Measurements from ENCODE around the gene FBXO2. TPM values are rescaled to one million over a fixed set of nuclear protein-coding genes. Genes with fewer than 3 reads are reported as not detected.
A peak's percentile ranks its signal among the peaks of the same experiment; 100 is the strongest.
"Not testable (repeated sequence)": the region's sequence is repeated elsewhere in the genome, so short reads cannot be mapped to it uniquely, and the experiment has no call there.

The FBXO2 gene
- total RNA-seq, 1 donor from 2014 or later = 1.0 TPM

GRCh38 chr1:11642418-11643017 lies 11.7 kb downstream of the FBXO2 start:
- peak; percentile 91 for DNase-seq
- H3K9me3 Mint-ChIP-seq; H3K4me3 Mint-ChIP-seq; H3K4me1 Mint-ChIP-seq; H3K36me3 Mint-ChIP-seq (ENCODE audit: low read depth); H3K27ac Mint-ChIP-seq: not testable (repeated sequence)
- H3K27me3 Mint-ChIP-seq = peaks cover 17% of the 10 kb centered on the region
- intact Hi-C loops (cut with micrococcal nuclease) = loop anchor here (1.0 to 5.0 kb wide), 3 partner anchors 164 to 401 kb away; no protein-coding TSS in a partner anchor

GRCh38 chr1:11641776-11642305 lies 12.4 kb downstream of the FBXO2 start:
- peaks cover 2% of the 10 kb centered on the region for H3K4me1 Mint-ChIP-seq
- H3K4me3 Mint-ChIP-seq = no peak overlapping the region
- H3K27me3 Mint-ChIP-seq = peaks cover 17% of the 10 kb centered on the region
- no peaks in the 10 kb centered on the region for H3K36me3 Mint-ChIP-seq (ENCODE audit: low read depth)
- H3K9me3 Mint-ChIP-seq = no peaks in the 10 kb centered on the region
- H3K27ac Mint-ChIP-seq = no peak overlapping the region
- DNase-seq = no peak
- intact Hi-C loops (cut with micrococcal nuclease) = loop anchor here (1.0 to 5.0 kb wide), 3 partner anchors 164 to 401 kb away; no protein-coding TSS in a partner anchor

- intact Hi-C loops (cut with micrococcal nuclease) = loop anchor here (5.0 kb wide), 1 partner anchor 319 kb away; no protein-coding TSS in a partner anchor
- Mint-ChIP-seq H3K36me3 (ENCODE audit: low read depth) (no peaks in the 10 kb centered on the region), H3K9me3 (no peaks in the 10 kb centered on the region), H3K27me3 (peaks cover 13% of the 10 kb centered on the region), H3K27ac (no peak overlapping the region), H3K4me3 (no peak overlapping the region), H3K4me1 (peaks cover 2% of the 10 kb centered on the region)
- DNase-seq = no peak
These were observed 13.3 kb downstream of the FBXO2 start for GRCh38 chr1:11640944-11641343.

- Mint-ChIP-seq H3K4me1 (peaks cover 2% of the 10 kb centered on the region), H3K4me3 (no peak overlapping the region), H3K36me3 (ENCODE audit: low read depth) (no peaks in the 10 kb centered on the region), H3K27ac (no peak overlapping the region), H3K27me3 (peaks cover 15% of the 10 kb centered on the region), H3K9me3 (no peaks in the 10 kb centered on the region)
- DNase-seq = no peak
- intact Hi-C loops (cut with micrococcal nuclease) = loop anchor here (5.0 kb wide), 1 partner anchor 318 kb away; no protein-coding TSS in a partner anchor
These were observed 14.1 kb downstream of the FBXO2 start for GRCh38 chr1:11640101-11640500.

- Mint-ChIP-seq H3K27ac (no peak overlapping the region), H3K27me3 (peaks cover 16% of the 10 kb centered on the region), H3K4me3 (no peak overlapping the region), H3K36me3 (ENCODE audit: low read depth) (no peaks in the 10 kb centered on the region), H3K9me3 (no peaks in the 10 kb centered on the region), H3K4me1 (peaks cover 2% of the 10 kb centered on the region)
- DNase-seq = no peak
- intact Hi-C loops (cut with micrococcal nuclease) = no loop called here
These were observed 14.9 kb downstream of the FBXO2 start for GRCh38 chr1:11639372-11639771.

- Mint-ChIP-seq H3K9me3 (no peaks in the 10 kb centered on the region), H3K27ac (no peak overlapping the region), H3K4me1 (peaks cover 2% of the 10 kb centered on the region), H3K36me3 (ENCODE audit: low read depth) (no peaks in the 10 kb centered on the region), H3K27me3 (peaks cover 16% of the 10 kb centered on the region), H3K4me3 (no peak overlapping the region)
- intact Hi-C loops (cut with micrococcal nuclease) = no loop called here
- DNase-seq = no peak
These were observed 16.1 kb downstream of the FBXO2 start for GRCh38 chr1:11638121-11638520.

GRCh38 chr1:11634365-11635192 lies 19.6 kb downstream of the FBXO2 start:
- DNase-seq = no peak
- Mint-ChIP-seq H3K4me3 (no peak overlapping the region), H3K4me1 (no peaks in the 10 kb centered on the region), H3K27me3 (peaks cover 12% of the 10 kb centered on the region), H3K9me3 (no peaks in the 10 kb centered on the region), H3K36me3 (ENCODE audit: low read depth) (no peaks in the 10 kb centered on the region), H3K27ac (no peak overlapping the region)
- intact Hi-C loops (cut with micrococcal nuclease) = no loop called here

- H3K27ac Mint-ChIP-seq = no peak overlapping the region
- no peak for DNase-seq
- H3K36me3 Mint-ChIP-seq (ENCODE audit: low read depth) = no peaks in the 10 kb centered on the region
- intact Hi-C loops (cut with micrococcal nuclease) = no loop called here
- H3K27me3 Mint-ChIP-seq = peaks cover 6% of the 10 kb centered on the region
- no peak overlapping the region for H3K4me3 Mint-ChIP-seq
- H3K9me3 Mint-ChIP-seq = no peaks in the 10 kb centered on the region
- no peaks in the 10 kb centered on the region for H3K4me1 Mint-ChIP-seq
These were observed 24.8 kb downstream of the FBXO2 start for GRCh38 chr1:11629184-11630016.

- Mint-ChIP-seq H3K9me3 (no peaks in the 10 kb centered on the region), H3K27me3 (peaks cover 6% of the 10 kb centered on the region), H3K4me3 (no peak overlapping the region), H3K36me3 (ENCODE audit: low read depth) (no peaks in the 10 kb centered on the region), H3K27ac (no peak overlapping the region), H3K4me1 (no peaks in the 10 kb centered on the region)
- DNase-seq = no peak
- intact Hi-C loops (cut with micrococcal nuclease) = no loop called here
These were observed 25.5 kb downstream of the FBXO2 start for GRCh38 chr1:11628767-11629166.

GRCh38 chr1:11626551-11626950 lies 27.7 kb downstream of the FBXO2 start:
- peaks cover 8% of the 10 kb centered on the region for H3K27me3 Mint-ChIP-seq
- H3K36me3 Mint-ChIP-seq (ENCODE audit: low read depth) = no peaks in the 10 kb centered on the region
- H3K27ac Mint-ChIP-seq = no peak overlapping the region
- H3K4me3 Mint-ChIP-seq = no peak overlapping the region
- H3K9me3 Mint-ChIP-seq = no peaks in the 10 kb centered on the region
- H3K4me1 Mint-ChIP-seq = no peaks in the 10 kb centered on the region
- DNase-seq = no peak
- intact Hi-C loops (cut with micrococcal nuclease) = no loop called here

GRCh38 chr1:11623702-11624101 lies 30.5 kb downstream of the FBXO2 start:
- DNase-seq = no peak
- Mint-ChIP-seq H3K4me3 (no peak overlapping the region), H3K36me3 (ENCODE audit: low read depth) (no peaks in the 10 kb centered on the region), H3K4me1 (no peaks in the 10 kb centered on the region), H3K27me3 (peaks cover 5% of the 10 kb centered on the region), H3K9me3 (no peaks in the 10 kb centered on the region), H3K27ac (no peak overlapping the region)
- intact Hi-C loops (cut with micrococcal nuclease) = no loop called here

GRCh38 chr1:11622398-11622797 lies 31.8 kb downstream of the FBXO2 start:
- Mint-ChIP-seq H3K27me3 (peaks cover 5% of the 10 kb centered on the region), H3K27ac (no peak overlapping the region), H3K4me1 (no peaks in the 10 kb centered on the region), H3K4me3 (no peak overlapping the region), H3K9me3 (no peaks in the 10 kb centered on the region), H3K36me3 (ENCODE audit: low read depth) (no peaks in the 10 kb centered on the region)
- intact Hi-C loops (cut with micrococcal nuclease) = no loop called here
- no peak for DNase-seq

- DNase-seq = no peak
- H3K36me3 Mint-ChIP-seq (ENCODE audit: low read depth) = no peaks in the 10 kb centered on the region
- intact Hi-C loops (cut with micrococcal nuclease) = no loop called here
- H3K27ac Mint-ChIP-seq = no peak overlapping the region
- H3K4me1 Mint-ChIP-seq = no peaks in the 10 kb centered on the region
- no peaks in the 10 kb centered on the region for H3K9me3 Mint-ChIP-seq
- no peak overlapping the region for H3K4me3 Mint-ChIP-seq
- H3K27me3 Mint-ChIP-seq = peaks cover 5% of the 10 kb centered on the region
These were observed 33.3 kb downstream of the FBXO2 start for GRCh38 chr1:11620924-11621323.
